HG03095 (cell line): ENCODE results near the gene TSR2.
"Not testable (repeated sequence)": the region's sequence is repeated elsewhere in the genome, so short reads cannot be mapped to it uniquely, and the experiment has no call there.

Source experiments
- ATAC-seq: cut with Tn5 transposase; IDR thresholded peaks from one replicate; pipeline ENCODE4 v1.9.1; 2021; ENCODE audit warnings: moderate library complexity; ENCODE audit not compliant: unreplicated experiment

TSR2 gene

GRCh38 chrX:54470054-54470760 is 30.0 kb downstream of the TSR2 start:
- no peak for ATAC-seq

- ATAC-seq, result no peak
These were observed 34.0 kb downstream of the TSR2 start for GRCh38 chrX:54473993-54474859.

GRCh38 chrX:54479136-54480111 is 39.2 kb downstream of the TSR2 start:
- ATAC-seq, result no peak

GRCh38 chrX:54482839-54483593 is 42.8 kb downstream of the TSR2 start:
- no peak for ATAC-seq

- no peak for ATAC-seq
These were observed 43.7 kb downstream of the TSR2 start for GRCh38 chrX:54483946-54484345.

- no peak for ATAC-seq
These were observed 44.5 kb downstream of the TSR2 start for GRCh38 chrX:54484666-54485065.

GRCh38 chrX:54489819-54490218 is 49.6 kb downstream of the TSR2 start:
- not testable (repeated sequence) for ATAC-seq

- no peak for ATAC-seq
These were observed 52.1 kb downstream of the TSR2 start for GRCh38 chrX:54492340-54492739.

GRCh38 chrX:54494166-54494988 is 54.2 kb downstream of the TSR2 start:
- ATAC-seq, result no peak
